Left ventricle myocardium superior (tissue), 1 donor: Measurements from ENCODE around the gene PGAM2. TPM values are rescaled to one million over a fixed set of nuclear protein-coding genes. Genes with fewer than 3 reads are reported as not detected.

ENCODE experiments used
- microRNA-seq: library from miRNA; unstranded; fragments of <30 nt; microRNA quantifications from one replicate; pipeline ENCODE4 v1.2.0, GENCODE V29; 2020; ENCODE audit warnings: borderline number of aligned reads
- total RNA-seq: library from RNA; stranded (reverse); fragmentation: NEBNext Ultra II Directional; extraction: Animal tissue kit (Norgen Biotek cat#: 25700); gene quantifications from one replicate; pipeline ENCODE4 v1.2.1, GENCODE V29; 2021
- donor health status: DM: no; HTN: yes; CAD: no; lungs with severe emphysema.

PGAM2 gene
- total RNA-seq, 1 donor from 2014 or later = 967 TPM

Small RNA genes lying within 50 kb of the gene (microRNA-seq; reads per million reads assigned to microRNA genes)
- gene MIR6837 (not detected), gene MIR6838 (2.9 reads per million)

Other genes with a start within 250 kb of the PGAM2 start
- 200 TPM for gene MRPS24, start 196.1 kb downstream of the PGAM2 start, total RNA-seq
- gene URGCP, start 159.0 kb downstream of the PGAM2 start, total RNA-seq = 40.3 TPM
- 42.0 TPM for gene UBE2D4, start 139.1 kb downstream of the PGAM2 start, total RNA-seq
- gene SPDYE1, start 67.7 kb downstream of the PGAM2 start, total RNA-seq = not detected
- gene DBNL, start 20.9 kb downstream of the PGAM2 start, total RNA-seq = 31.2 TPM
- 17.6 TPM for gene POLM, start 17.0 kb upstream of the PGAM2 start, total RNA-seq
- 18.4 TPM for gene AEBP1, start 38.8 kb upstream of the PGAM2 start, total RNA-seq
- 92.9 TPM for gene POLD2, start 58.0 kb upstream of the PGAM2 start, total RNA-seq
- gene MYL7, start 75.8 kb upstream of the PGAM2 start, total RNA-seq = 2,865 TPM
- gene GCK, start 123.9 kb upstream of the PGAM2 start, total RNA-seq = 1.4 TPM
- 58.4 TPM for gene YKT6, start 135.4 kb upstream of the PGAM2 start, total RNA-seq